HK-2 (cell line): ENCODE measurements around the gene NPFF.

Source experiments
- DNase-seq: peaks from one replicate; pipeline ENCODE4 v3.0.0-alpha.2; 2018; ENCODE audit not compliant: unreplicated experiment

The NPFF gene

DNA sequence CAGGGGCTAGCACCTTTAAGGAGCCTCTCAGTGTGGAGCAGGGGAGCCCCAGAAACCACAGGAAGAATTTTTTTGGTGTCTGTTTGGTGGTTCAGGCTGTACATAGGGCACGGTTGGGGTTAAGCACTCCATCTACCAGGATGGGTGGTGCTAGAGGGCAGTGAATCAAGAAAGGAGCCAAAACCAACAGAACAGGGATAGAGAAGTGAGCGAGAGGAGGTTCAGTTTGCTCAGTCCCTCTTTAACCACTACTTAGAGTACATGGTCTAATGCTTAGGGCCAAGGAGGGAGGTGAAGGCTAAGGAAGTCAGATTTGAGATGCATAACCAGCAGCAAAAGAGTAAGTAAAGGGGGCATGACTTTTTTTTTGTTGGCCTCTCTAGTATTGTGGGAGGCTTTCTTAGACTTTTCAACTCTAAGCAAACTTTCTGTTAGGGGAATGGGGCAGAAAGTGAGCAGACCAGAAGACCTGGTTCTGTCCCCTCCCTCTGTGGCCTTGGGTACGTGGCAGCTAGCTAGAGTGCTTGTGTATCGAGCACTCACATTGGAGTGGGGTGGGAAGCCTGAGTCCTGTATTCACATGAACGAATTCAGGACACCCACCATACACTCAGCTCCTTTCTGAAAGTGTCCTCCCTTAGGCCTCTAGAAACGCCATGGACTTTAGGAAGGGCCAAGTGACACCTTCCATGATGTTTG is 6.6 kb upstream of the NPFF start:
- no peak for DNase-seq

DNA sequence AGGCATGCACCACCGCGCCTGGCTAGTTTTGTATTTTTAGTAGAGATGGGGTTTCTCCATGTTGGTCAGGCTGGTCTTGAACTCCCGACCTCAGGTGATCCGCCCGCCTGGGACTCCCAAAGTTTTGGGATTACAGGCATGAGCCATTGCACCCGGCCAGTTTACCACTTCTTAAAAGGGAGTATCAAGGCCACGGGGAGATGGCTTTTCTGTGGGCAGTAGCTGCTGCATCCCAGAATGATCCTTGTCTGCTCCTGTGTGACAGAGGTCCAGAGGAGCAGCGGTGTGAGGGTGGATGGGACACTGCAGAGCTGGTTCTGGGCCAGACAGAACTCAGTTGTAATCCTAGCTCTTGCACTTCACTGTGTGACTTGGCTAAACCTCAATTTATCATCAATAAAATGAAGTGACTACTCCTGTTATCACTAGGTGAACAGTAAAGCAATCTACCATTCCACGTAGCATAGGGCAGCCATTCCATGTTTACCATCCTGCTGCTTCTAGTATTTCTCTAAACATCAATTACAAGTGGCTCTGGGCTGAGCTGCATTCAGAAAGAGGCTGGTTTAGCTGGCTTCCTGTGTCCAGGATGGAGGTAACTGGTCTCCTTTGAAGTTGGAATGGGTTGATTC is 3.0 kb upstream of the NPFF start:
- no peak for DNase-seq

DNA sequence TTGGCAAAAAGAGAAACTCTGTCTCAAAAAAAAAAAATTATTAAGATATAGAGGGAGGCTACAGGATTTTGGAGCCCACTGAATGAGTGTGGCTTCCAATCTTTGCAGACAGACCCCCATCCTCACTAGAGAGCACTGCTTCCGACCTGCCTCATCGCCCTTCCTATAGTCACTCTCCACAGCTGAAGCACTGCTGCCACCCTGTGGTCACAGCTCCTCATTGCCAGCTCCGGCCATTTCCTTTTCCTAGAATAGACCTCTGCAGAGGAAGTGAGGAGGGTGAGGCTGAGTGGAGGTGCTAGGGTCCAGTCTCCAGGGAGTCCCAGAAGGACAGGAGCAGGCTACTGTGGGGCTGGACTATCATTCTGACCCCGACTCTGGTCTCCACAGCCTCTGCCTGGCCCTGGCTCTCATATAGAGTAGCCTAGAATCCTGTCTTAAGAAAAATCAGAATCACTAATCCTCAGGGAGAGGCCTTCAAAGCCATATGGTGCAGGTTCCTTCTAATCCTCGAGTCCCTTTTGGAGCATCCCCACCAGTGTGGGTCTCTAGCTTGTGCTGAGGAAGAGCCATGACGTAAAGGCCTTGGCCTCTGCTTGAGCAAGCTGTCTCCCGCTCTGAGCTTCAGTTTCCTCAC is 1.4 kb upstream of the NPFF start:
- DNase-seq = peak; percentile 84

- DNase-seq = no peak
These were observed 260 bp upstream of the NPFF start for GRCh38 chr12:53507603-53507885.

DNA sequence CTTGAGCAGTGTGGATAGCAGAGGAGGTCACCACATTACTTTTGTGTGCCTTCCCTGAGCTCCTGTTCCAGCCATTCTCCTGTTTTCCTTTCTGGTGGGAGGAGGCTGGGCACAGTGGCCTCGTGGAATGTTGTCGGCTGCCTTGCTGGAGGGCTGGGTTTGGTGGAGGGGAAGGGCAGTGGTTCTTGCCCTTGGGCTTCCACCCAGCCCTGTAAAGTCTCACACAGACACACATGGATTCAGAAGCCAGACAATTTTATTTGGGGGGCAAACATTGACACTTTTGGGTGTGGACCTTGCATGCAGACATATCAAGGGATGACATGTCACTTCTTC is 866 bp downstream of the NPFF start:
- no peak for DNase-seq

- DNase-seq = no peak
These were observed 1.5 kb downstream of the NPFF start for GRCh38 chr12:53505555-53506449.

DNA sequence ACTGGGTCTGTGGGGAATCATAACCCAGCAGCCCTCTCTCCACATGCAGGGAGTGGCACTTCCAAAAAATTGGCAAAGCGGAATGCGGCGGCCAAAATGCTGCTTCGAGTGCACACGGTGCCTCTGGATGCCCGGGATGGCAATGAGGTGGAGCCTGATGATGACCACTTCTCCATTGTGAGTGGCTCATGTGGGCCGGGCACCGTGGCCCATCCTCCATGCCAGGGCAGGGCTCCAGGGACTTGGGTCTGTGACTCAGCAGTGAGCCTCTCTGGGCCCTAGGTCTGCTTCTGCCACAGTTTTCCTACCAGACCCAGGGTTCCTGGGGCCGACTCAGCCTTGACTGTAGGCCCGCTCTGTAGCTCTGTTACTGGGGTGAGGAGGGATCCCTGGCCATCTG is 2.2 kb downstream of the NPFF start:
- peak; percentile 37 for DNase-seq

DNA sequence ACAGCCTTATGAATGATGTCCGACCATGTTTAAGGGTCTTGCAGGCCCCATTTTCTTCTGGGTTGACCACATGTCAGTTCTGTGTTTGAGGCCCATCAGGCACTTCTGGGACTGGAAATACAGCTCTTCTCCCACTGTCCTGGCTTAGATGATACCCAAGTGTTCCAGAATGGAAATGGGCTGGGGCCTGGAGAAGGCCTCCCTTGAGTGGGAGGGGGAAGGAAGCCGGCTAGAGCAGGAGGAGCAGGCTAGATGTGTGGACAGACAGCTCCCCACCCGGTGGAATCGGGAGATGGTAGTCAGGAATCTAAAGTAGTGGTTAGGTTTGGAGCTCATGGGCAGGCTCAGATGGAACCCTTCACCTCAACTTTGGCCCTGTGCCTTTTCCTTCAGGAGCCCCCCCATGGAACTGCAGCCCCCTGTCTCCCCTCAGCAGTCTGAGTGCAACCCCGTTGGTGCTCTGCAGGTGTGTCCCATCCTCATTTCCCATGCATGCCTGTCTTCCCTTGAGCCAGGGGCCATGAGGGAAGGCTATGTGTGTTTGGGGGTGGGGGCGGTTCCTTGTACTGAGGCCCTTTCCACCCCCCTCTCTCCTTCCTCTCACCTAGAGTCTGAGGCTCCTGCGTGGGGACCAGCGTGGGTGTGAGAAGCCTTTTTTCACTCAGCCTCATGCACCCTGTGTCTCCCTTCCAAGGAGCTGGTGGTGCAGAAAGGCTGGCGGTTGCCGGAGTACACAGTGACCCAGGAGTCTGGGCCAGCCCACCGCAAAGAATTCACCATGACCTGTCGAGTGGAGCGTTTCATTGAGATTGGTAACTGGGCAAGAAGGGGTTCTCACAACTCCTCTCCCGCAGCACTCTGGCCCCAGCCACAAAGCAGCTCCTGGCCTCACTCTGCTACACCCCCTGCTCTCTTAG is 3.0 kb downstream of the NPFF start:
- no peak for DNase-seq

GRCh38 chr12:53502983-53503728 is 4.1 kb downstream of the NPFF start:
- DNase-seq = no peak

DNA sequence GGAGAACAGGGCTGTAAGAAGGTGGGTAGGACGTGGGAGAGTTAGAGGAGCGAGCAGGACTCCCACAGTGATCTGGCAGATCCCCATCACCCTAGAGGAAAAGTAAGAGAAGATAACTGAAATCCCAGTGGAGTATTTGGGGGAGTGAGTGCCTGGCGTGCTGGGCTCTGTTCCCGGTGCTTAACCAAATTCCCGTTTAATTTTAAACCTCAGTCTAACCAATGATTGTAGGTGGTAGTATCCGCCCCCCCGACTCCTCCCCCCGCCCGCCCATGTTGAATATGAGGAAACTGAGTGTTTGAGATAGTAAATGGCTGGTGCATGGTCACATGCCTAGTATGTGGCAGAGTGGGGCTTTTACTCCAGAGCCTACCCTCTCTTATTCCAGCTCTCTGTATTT is 5.0 kb downstream of the NPFF start:
- no peak for DNase-seq

- DNase-seq = no peak
These were observed 5.6 kb downstream of the NPFF start for GRCh38 chr12:53501615-53502181.

- DNase-seq = peak; percentile 98
These were observed 6.3 kb downstream of the NPFF start, which contains the start of gene TARBP2 for GRCh38 chr12:53500776-53501614. Gene TARBP2 (plus strand): TSS chr12:53501283. CDS start chr12:53501409, 126 bp downstream.

DNA sequence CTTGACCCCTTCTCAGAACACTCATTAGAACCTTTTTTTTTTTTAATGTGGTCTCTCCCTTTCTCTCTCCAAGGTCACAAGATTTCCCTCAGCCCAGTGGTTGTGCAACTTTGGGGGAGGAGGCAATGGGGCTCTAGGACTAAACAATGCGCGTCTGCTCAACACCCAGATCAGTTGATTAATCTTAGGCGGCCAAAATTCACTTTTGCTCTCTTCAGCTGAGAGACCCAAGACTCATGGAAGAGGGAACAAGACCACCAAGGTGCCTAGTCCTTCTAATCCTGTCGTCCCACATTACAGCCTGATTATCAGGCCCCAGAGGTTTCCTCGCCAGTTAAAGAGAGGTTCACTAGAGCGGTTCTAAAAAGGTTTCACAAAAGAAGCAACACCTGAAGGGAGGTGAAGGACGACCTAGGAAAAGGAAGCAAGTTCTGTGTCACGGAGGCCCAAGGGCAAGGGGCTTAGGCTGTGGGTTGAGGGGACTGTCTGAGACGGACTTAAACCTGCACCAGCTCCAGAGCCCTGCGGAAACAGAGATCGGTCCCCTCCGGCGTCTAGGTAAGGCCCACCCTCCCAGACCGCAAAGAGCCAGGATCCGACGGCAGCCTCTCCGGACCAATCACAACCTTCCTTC is 7.0 kb downstream of the NPFF start:
- no peak for DNase-seq

DNA sequence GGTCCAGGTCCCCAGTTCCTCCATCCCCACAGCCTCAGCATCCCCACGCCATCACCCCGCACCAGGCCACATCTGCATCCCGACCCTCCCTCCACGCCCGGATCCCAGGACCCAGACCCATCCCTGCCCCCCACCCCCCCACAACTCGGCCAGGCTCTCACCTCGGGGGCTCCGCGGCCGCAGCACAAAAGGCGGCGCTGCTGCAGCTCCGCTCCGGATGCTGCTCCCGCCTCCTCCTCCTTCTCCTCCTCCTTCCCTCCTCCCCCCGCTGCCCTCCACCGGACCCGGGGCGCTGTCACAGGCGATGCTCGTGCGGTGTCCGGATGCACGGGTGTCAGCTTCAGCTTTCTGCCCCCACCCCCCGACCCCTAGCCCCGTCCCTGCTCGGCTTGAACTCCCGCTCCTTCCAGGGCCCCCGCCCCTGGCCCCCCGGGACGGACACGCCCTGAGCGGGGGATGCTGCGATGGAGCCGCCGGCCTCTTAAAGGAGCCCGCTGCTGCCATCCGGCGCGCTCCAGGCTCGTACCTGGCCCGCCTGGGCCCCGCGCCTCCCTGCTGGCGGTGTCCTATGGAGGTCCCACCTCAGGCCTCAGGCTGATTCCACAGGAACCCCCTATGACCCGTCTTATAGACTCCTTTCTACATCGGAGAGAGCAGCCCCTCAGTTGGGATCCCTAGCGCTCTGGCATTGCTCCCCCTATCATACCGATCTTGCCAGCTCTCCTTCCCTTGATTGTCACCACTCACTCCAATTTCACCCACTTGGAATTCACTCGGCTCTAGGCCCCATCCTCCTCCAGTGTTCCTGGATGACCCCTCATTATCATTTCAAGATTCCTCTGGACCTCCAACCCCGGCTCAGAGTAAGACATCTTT is 7.8 kb downstream of the NPFF start, which contains the start of gene MAP3K12:
TSS of gene MAP3K12 (minus strand) at position 193 of the 876 bp plus-strand sequence. CDS start 12,067 bp downstream, outside the sequence.
- peak; percentile 63 for DNase-seq

- no peak for DNase-seq
These were observed 9.1 kb downstream of the NPFF start for GRCh38 chr12:53498235-53498630.

DNA sequence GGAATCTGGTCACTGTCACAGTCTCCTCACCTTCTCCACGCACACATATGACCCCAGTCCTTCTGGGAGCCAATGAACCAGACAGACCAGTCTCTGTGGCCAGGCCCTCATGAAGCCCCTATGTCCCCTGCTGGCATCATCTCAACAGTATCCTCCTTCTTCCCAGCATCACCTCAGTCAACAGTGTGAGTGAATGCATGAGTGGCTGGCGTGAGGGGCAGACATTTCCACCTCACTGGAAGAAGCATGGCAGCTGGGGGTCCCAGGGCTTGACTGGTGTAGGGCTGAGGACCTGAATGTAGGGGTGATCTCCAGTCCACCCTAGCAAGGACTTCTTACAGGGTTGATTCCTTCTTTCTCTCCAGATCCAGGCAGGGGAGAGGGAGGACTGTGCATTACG is 9.8 kb downstream of the NPFF start:
- DNase-seq = no peak

DNA sequence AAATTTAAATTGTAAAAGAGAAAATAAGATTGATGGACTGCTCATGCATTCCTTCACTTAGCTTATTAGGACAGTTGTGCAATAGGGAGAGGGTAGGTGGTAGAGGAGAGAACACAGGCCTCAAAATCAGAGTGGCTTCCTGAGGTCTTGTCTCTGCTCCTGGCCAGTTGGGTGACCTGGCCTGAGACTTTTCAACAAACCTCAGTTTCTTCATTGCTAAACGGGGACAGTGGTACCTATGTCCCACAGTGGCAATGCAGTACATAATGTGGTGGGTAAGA is 10.6 kb downstream of the NPFF start:
- no peak for DNase-seq
